ENCODE results near the gene HIBCH. TPM values are rescaled to one million over a fixed set of nuclear protein-coding genes. Genes with fewer than 3 reads are reported as not detected.

Gene HIBCH
- total RNA-seq, 1 donor from 2014 or later = 64.0 TPM

DNA sequence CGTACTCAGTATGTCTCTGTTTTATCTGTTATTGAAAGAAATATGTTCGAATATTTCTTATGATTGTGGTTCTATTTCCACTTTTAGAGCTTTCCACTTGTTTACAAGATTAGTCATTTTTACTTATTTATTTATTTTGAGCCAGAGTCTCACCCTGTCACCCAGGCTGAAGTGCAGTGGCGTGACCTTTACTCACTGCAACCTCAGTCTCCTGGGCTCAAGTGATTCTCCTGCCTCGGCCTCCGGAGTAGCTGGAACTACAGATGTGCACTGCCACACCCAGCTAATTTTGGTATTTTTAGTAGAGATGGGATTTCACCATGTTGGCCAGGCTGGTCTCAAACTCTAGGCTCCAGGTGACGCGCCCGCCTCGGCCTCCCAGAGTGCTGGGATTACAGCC, 53.3 kb downstream of the HIBCH start:
- TF ChIP-seq, protein P1, sequence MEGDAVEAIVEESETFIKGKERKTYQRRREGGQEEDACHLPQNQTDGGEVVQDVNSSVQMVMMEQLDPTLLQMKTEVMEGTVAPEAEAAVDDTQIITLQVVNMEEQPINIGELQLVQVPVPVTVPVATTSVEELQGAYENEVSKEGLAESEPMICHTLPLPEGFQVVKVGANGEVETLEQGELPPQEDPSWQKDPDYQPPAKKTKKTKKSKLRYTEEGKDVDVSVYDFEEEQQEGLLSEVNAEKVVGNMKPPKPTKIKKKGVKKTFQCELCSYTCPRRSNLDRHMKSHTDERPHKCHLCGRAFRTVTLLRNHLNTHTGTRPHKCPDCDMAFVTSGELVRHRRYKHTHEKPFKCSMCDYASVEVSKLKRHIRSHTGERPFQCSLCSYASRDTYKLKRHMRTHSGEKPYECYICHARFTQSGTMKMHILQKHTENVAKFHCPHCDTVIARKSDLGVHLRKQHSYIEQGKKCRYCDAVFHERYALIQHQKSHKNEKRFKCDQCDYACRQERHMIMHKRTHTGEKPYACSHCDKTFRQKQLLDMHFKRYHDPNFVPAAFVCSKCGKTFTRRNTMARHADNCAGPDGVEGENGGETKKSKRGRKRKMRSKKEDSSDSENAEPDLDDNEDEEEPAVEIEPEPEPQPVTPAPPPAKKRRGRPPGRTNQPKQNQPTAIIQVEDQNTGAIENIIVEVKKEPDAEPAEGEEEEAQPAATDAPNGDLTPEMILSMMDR (IDR thresholded peaks at IDR 0.05; ENCODE audit: unreplicated experiment) = no peak
- no peak for DNase-seq (ENCODE audit: low spot score in 2 of 2, unreplicated experiment in 2 of 2)
- Mint-ChIP-seq H3K27ac (no peak overlapping the region), H3K27me3 (ENCODE audit: low read depth) (no peaks in the 10 kb centered on the region), H3K9me3 (peaks cover 9% of the 10 kb centered on the region), H3K4me3 (no peak overlapping the region), H3K4me1 (no peaks in the 10 kb centered on the region), H3K36me3 (peaks cover 31% of the 10 kb centered on the region)

DNA sequence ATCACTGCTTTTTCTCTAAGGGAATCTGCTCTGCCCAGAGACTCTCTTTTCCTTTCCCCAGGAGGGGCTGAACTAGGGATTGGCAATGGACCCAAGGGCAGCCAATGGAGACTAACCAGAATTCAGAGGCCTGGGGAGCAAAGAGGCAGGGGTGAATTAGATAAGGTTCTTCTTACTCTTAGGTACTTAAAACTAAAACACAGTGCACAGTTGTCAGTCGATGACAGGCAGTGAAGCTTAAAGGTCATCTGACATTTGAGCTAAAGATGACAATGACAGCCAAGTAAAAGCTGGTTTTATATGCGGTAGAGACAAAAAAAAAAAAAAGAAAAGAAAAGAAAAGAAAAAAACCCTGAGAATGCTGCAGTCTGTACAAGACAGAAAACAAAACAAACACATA, 57.8 kb downstream of the HIBCH start:
- Mint-ChIP-seq H3K27ac (no peak overlapping the region), H3K36me3 (peaks cover 39% of the 10 kb centered on the region), H3K27me3 (ENCODE audit: low read depth) (no peaks in the 10 kb centered on the region), H3K4me3 (no peak overlapping the region), H3K9me3 (peaks cover 21% of the 10 kb centered on the region), H3K4me1 (no peaks in the 10 kb centered on the region)
- no peak for DNase-seq (ENCODE audit: low spot score in 2 of 2, unreplicated experiment in 2 of 2)
- TF ChIP-seq, protein P1 (IDR thresholded peaks at IDR 0.05; ENCODE audit: unreplicated experiment) = no peak

DNA sequence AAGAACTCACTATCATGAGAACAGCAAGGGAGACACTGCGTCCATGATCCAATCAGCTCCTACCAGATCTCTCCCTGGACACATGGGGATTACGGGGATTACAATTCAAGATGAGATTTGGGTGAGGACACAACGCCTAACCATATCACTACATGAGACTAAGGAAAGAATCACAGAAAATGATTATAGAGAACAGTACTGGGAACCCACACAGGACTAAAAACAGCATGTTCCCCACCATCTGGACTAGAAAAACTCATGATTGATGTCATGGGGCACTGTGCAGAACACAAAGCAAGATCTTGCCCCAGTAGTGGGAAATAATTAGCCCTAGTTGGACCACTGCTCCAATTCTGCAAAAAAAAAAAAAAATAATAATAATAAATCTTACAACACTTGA, 63.5 kb downstream of the HIBCH start:
- no peak overlapping the region for H3K27ac Mint-ChIP-seq
- DNase-seq (ENCODE audit: low spot score in 2 of 2, unreplicated experiment in 2 of 2) = no peak
- no peaks in the 10 kb centered on the region for H3K4me1 Mint-ChIP-seq
- peaks cover 17% of the 10 kb centered on the region for H3K9me3 Mint-ChIP-seq
- peaks cover 41% of the 10 kb centered on the region for H3K36me3 Mint-ChIP-seq
- TF ChIP-seq, protein P1 (IDR thresholded peaks at IDR 0.05; ENCODE audit: unreplicated experiment) = no peak
- H3K27me3 Mint-ChIP-seq (ENCODE audit: low read depth) = no peaks in the 10 kb centered on the region
- H3K4me3 Mint-ChIP-seq = no peak overlapping the region

DNA sequence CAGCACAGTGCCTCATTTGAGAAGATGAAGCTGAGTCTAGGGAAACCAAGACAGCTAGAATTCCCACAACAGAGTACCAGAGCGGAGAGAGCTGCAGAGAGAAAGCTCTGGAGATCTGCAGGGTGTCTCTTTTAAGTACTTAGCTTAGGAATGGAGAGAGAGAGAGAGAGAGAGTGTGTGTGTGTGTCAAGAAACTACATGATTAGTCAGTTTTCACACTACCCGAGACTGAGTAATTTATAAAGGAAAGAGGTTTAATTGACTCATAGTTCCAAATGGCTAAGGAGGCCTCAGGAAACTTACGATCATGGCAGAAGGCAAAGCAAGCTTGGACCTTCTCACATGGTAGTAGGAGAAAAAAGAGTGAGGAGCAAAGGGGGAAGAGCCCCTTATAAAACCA, 64.0 kb downstream of the HIBCH start:
- H3K4me1 Mint-ChIP-seq = no peaks in the 10 kb centered on the region
- no peak overlapping the region for H3K27ac Mint-ChIP-seq
- no peak for DNase-seq (ENCODE audit: low spot score in 2 of 2, unreplicated experiment in 2 of 2)
- TF ChIP-seq, protein P1 (IDR thresholded peaks at IDR 0.05; ENCODE audit: unreplicated experiment) = no peak
- peaks cover 41% of the 10 kb centered on the region for H3K36me3 Mint-ChIP-seq
- H3K27me3 Mint-ChIP-seq (ENCODE audit: low read depth) = no peaks in the 10 kb centered on the region
- peaks cover 17% of the 10 kb centered on the region for H3K9me3 Mint-ChIP-seq
- no peak overlapping the region for H3K4me3 Mint-ChIP-seq

DNA sequence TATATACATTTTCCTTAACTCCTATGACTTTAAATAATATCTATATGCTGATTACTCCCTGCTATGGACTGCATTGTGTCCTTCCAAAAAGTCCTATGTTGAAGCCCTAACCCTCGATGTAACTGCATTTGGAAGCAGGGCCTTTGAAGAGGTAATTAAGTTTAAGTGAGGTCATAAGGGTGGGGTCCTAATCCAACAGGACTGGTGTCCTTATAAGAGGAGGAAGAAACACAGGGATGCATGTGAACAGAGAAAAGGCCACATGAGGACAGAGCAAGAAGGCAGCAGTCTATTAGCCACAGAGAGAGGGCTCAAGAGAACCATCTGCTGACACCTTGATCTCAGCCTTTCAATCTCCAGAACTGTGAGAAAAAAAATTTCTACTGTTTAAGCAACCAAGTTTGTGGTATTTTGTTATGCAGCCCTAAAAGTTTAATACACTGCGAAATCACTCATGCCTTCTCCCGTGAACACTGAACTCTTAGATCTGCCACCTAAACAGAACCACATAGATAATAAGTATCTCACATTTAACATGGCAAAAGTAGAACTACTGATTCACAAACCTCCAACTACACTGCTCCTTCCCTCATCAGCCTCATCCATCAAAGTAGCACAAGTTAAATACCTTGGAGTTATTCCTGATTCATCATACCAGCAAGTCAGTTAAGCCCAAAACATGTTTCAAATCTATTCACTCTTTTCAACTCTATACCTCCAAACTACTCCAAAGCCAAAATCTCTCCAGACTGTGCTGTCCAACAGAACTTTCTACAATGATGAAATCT, 65.4 kb downstream of the HIBCH start:
- Mint-ChIP-seq H3K4me1 (no peaks in the 10 kb centered on the region), H3K4me3 (no peak overlapping the region), H3K27me3 (ENCODE audit: low read depth) (no peaks in the 10 kb centered on the region), H3K27ac (no peak overlapping the region), H3K9me3 (peaks cover 17% of the 10 kb centered on the region), H3K36me3 (peaks cover 40% of the 10 kb centered on the region)
- DNase-seq (ENCODE audit: low spot score in 2 of 2, unreplicated experiment in 2 of 2) = no peak
- TF ChIP-seq, protein P1 (IDR thresholded peaks at IDR 0.05; ENCODE audit: unreplicated experiment) = no peak
